GM23338 (cell line): Measurements from ENCODE around the gene GCN1.

Experiments
- CREB1 ChIP-seq: fragments of 250-450 bp; sonication (Bioruptor Pico); IDR thresholded peaks from 2 replicates; pipeline ENCODE4 v1.5.0; 2020; ENCODE audit warnings: low read depth, mild to moderate bottlenecking, moderate library complexity
- CTCF ChIP-seq, 2 experiments: fragments of 200-600 bp in 1 of 2; sonication (generic) in 1 of 2; conservative IDR thresholded peaks; 2 replicates each; pipeline versions ENCODE4 v1.5.1 to v1.6.1; 2016 to 2017; ENCODE audit warnings: antibody characterized with exemption in 2 of 2, low read depth in 2 of 2, mild to moderate bottlenecking in 2 of 2, moderate library complexity in 1 of 2
- ETS1 ChIP-seq: IDR thresholded peaks from 2 replicates; pipeline ENCODE4 v1.6.1; 2016; ENCODE audit warnings: antibody characterized with exemption
- EZH2 ChIP-seq: fragments of 200-600 bp; sonication (generic); IDR thresholded peaks from one replicate; pipeline ENCODE4 v1.8.0; 2017; ENCODE audit warnings: antibody characterized with exemption, mild to moderate bottlenecking, low read depth; ENCODE audit not compliant: unreplicated experiment
- EZH2phosphoT487 ChIP-seq: fragments of 200-600 bp; sonication (generic); IDR thresholded peaks from one replicate; pipeline ENCODE4 v1.8.1; 2018; ENCODE audit warnings: antibody characterized with exemption; ENCODE audit not compliant: unreplicated experiment
- JUNB ChIP-seq: IDR thresholded peaks from one replicate; pipeline ENCODE4 v1.6.1; 2016; ENCODE audit warnings: antibody characterized with exemption; ENCODE audit not compliant: unreplicated experiment
- NANOG ChIP-seq: IDR thresholded peaks from 2 replicates; pipeline ENCODE4 v1.6.1; 2016; ENCODE audit warnings: antibody characterized with exemption, borderline replicate concordance
- POLR2AphosphoS5 ChIP-seq: IDR thresholded peaks from 2 replicates; pipeline ENCODE4 v1.6.1; 2016; ENCODE audit warnings: antibody characterized with exemption, low read depth
- REST ChIP-seq: IDR thresholded peaks from one replicate; pipeline ENCODE4 v1.6.1; 2018; ENCODE audit warnings: antibody characterized with exemption; ENCODE audit not compliant: unreplicated experiment

DNA sequence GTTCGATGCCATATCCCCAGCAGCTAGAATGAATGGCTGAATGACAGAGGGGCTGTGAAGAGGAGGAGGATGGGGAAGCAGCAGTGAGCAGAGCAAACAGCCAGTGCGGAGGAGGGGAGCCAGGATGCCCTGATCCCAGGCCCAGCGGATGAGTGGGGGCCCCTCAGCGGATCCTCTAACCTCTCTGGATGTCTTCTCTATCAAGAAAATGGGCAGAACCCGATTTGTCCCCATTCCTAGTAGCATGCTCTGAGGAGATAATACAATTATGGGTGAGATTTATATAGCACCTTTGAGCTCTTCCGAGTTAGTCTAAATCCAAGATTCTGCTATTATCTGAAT, 36.4 kb upstream of the GCN1 start:
- TF ChIP-seq CTCF (conservative IDR thresholded peaks at IDR 0.05; ENCODE audit: low read depth in 2 of 2) (no peak), EZH2 (no peak), REST (no peak), CREB1 (CRISPR knock-in tag) (no peak), POLR2AphosphoS5 (no peak), EZH2phosphoT487 (no peak), JUNB (no peak), ETS1 (no peak), NANOG (no peak)
